HG02852 (cell line): ENCODE results near the gene PLB1.

Source experiments
- ATAC-seq: cut with Tn5 transposase; IDR thresholded peaks from one replicate; pipeline ENCODE4 v1.9.1; 2021; ENCODE audit warnings: mild to moderate bottlenecking, moderate library complexity; ENCODE audit not compliant: unreplicated experiment

PLB1 gene

GRCh38 chr2:28640908-28641300 is 145.0 kb downstream of the PLB1 start:
- ATAC-seq = no peak

- no peak for ATAC-seq
Observed at GRCh38 chr2:28642796-28643195, 146.9 kb downstream of the PLB1 start.

- ATAC-seq = no peak
Observed at GRCh38 chr2:28643327-28643726, 147.5 kb downstream of the PLB1 start.

DNA sequence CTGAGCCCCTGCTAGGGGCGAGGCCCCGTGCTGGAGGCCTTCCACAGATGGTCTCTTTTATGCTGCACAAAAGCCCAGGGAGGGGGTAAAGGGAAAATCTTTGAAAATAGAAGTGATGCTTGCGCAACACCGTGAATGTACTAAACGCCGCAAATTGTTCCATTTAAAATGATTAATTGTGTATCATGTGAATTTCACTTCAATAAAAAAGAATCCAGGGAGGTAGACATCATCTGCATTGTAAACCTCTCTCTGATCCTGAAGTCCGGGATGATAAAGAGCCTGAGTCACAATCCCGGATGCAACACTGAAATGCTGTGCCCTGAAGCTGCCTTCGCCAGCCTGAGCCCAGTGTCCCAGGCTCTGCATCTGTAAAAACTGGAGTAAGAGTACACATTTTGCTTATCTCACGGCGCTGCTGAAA is 148.1 kb downstream of the PLB1 start:
- ATAC-seq = no peak

GRCh38 chr2:28644760-28645159 is 148.9 kb downstream of the PLB1 start:
- no peak for ATAC-seq

DNA sequence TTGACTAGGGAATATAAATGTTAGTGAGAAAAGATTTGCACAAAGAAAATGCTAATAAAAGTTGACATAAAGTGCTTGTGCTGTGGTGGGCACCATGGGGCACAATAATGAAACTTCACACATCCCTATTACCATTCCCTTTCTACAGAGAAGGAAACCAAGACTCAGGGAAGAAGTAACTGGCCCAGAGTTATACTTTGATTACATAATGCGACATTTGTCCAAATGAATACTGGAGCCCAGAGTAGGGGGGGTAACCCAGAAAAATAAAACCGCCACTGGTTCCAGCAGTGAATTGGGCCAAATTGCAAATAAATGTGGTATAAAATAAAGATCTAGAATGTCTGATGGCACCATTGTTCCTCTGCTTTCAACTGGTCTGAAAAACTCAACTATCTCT is 149.7 kb downstream of the PLB1 start:
- no peak for ATAC-seq

DNA sequence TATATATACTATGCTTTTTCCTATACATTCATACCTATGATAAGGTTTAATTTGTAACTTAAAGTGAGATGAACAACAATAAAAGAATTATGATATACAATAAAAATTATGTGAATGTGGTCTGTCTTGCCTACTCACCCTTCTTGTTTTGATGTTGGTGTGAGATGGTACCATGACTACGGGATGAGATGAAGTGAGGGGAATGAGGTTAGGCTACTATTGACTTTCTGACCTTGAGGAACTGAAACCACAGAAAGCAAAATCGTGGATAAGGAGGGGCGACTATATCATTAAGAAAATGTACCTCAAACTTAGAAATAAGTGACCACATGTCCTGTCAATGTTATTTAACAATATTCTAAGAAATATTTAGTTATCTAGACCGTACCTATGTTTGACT is 151.8 kb downstream of the PLB1 start:
- ATAC-seq = no peak

DNA sequence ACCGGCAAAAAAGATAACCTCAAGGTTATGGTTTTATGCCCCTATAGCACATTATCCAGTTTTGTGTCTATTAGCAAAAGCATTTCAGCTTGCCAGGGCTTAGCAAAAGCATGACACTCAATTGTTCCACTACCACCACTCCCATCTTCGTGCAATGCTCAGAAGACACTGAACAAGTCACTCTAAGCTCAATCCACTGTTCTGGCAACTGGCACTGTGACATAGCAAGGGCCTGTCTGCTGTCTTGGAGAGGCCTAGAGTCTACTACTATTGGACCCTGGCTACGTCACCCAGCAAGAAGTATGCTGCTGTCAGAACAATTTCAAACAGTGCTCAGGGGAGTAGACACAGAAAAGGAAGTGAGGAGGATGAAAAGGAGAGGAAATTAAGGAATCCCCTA is 152.3 kb downstream of the PLB1 start:
- no peak for ATAC-seq

GRCh38 chr2:28648671-28649395 is 153.0 kb downstream of the PLB1 start:
- no peak for ATAC-seq

DNA sequence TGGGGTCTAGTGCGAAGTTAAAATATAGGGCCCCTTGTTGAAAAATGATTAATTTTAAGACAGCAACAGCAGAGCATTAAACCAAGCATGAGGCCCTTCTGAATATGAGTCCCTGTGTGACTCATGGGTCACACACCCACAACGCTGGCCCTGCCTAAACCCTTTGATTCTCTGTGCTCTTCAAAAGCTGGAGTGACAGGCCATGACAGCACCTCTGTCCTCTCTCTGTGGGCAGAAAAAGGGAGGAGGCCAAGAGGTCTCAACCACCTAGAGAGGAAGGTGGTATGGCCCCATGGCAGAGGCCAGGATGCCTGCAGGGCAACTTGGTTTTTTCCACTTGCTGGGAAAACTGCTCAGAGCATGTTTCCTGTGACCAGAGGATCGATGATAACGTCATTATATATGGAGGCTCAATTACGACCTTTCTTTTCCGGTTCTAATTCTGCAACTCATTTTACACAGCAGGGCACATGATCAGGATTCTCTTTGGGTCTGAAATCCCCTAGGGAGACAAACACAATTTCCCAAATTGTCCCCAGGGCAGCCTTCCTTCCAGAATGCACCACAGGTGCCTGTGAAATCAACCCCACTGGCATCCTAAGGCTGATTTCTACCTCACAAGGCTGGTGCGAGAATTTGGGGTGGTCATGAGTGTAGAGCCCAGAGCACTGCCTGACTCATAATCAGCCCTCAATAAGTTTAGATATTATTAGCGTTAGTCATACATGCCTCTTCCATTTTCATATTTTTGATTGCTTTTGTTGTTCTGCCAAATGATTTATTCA is 153.8 kb downstream of the PLB1 start:
- ATAC-seq = peak; percentile 73

GRCh38 chr2:28650266-28650584 is 154.4 kb downstream of the PLB1 start:
- no peak for ATAC-seq

DNA sequence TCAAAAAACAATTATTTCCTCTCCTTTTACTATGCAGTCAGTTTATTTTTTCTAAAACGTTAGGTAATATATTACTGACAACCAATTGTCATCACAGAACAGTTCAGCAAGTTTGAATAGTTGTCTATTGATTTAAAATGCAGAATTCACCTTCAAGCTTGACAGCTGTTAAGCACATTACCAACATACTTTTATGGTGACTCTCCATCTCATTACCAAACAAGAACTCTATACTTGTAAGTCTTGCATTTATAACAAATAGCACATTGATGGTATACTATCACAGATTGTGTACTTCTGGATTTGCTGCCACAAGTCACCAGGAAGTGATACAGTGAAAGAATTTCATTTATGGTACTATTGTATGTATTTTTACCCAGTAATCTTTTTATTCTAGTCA is 156.4 kb downstream of the PLB1 start:
- no peak for ATAC-seq

DNA sequence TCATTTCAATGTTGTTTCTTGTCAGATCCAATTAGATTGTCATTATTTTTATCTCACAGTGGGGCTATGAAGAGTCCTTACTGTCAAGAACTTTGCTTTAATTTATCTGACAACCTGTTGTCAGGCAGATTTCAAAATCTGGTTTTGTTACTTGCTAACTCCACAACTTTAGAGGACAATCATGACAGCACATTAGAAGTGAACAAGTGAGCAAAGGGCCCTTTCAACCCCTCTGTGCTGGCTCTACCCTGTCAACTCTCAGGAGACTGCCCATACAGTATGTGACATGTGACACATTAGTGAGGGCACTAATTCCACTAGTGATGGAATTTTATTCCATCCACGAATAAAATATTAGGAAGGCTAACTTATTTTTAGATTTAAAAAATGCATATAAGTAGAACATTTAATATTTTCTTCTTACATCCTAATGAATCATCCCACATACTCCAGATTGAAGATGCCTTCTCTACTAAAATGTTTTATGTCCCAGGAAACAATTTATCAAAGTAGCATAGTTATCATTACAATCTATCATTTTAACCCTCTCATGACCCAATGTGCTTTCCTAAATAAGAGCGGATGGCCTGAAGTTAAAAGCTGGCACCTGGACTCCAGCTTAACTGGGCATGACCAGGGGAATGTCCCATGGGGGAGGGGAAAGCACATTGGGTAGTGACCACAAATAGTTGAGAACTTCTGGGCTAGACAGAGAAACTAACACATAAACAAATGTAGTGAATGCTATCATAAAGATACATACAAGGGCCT is 158.2 kb downstream of the PLB1 start:
- ATAC-seq = no peak

DNA sequence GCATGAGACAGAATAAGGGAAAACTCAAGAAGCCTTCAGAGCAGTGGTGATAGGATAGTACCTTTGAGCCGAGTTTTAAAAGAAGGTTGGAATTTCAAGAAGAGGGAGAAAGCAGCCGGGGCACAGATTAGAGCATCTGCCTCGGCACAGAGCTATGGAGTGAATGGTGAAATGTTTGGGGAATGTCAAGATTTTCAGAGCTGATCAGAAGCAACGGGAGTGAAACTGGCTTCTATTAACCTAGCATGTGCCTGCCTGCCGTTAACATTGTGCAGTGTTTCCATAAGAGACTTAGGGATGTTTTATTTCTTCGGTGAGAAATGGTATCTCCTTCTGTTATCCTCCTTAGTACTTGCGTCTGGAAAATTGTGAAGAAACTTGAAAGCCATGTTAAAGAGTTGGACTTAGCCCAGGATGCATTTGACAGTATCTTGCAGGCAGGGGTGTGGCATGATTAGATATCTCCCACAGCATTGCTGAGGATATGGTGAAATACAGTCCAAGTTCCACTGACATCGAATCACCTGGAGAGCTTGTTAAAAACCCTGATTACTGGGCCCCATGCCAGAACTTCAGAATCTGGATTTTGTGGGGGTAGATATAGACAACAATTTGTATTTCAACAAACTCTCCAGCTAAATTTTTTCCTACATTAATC is 158.9 kb downstream of the PLB1 start:
- ATAC-seq = no peak

GRCh38 chr2:28656937-28657615 is 161.2 kb downstream of the PLB1 start:
- ATAC-seq = no peak

DNA sequence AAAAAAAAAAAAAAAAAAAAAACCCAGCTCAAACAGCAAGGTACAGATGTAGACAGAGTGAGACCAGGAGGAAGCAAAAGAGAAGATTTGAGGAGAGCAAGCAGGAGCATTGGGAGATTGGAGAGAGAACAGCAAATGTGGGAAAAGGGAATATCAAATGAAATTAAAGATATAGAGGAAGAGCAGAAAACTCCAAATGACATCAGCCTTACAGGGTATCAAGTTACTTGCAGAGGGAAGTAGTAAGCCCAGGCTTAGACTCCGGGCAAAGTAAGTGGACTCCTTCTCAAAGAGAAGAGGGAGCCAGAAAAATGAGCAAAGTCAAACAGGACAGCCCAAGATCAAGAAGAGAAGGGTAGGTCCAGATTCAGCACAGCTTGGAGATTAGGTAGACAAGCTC is 162.5 kb downstream of the PLB1 start:
- no peak for ATAC-seq

DNA sequence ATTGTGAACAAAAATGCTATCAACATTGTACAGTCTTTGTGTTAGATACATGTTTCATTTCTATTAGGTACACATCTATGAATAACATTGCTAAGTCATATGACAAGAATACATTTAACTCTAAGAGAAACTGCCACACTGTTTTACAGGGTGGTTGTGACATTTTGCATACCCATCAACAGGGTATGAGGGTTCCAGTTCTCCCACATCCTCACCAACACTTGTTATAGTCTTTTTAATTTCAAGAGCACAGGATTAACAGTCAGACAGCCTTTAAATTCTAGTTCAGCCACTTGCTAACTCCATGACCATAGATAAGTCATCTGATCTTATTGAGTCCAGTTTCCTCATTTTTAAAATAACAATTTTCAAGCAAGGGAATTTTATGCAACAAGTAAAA is 163.3 kb downstream of the PLB1 start:
- no peak for ATAC-seq

DNA sequence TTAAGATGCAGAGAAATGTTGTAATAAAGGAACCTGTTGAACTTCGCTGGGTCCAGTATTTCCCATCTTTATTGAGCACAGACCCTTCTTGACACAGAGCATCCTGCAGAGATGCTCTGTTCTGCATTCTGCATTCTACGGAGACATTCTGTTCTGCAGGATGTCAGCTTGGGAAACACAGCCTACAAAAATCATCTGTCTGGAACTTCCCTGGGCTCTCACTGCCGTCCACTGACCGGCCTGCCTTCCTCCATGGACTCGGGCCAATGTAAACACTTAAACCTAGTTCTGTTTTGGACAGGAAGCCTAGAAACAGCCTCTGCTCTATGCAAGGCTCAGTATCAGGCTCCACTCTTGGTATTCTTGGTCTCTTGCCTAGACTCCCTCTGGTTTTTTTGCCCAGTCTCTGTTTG is 165.7 kb downstream of the PLB1 start:
- ATAC-seq = no peak

GRCh38 chr2:28662044-28662443 is 166.2 kb downstream of the PLB1 start:
- ATAC-seq = no peak

DNA sequence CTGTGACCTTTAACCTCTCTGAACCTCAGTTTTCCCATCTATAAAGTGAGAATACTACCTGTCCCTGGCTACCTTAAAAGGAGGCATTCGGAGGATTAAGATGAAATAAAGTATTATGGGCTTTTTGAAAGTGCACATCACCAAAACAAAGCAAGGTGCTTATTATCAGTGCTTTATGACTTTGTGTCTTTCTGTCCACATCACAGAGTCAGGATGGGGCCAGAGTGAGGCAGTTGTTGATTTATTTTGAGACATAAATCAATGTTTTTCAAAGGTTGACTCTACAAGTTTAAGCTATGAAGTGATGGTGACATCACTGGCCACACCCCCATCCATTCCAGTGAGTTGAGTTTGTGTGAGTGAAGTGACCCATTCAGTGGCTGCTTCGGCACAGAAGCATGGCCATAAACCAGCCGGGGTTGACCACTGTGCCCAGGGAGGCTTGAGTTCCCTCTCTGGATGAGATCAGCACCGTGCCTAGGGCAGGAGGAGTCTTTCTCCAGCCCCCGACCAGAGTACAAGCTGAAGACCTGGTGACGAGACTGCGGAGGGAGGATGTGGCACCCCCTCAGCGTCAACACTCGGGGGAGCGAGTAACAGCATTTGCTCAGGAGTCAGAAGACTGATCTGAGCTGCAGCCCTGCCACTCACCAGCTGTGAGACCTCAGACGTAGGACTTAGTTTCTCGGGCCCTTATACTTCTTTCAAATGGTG is 166.8 kb downstream of the PLB1 start:
- ATAC-seq = no peak
